SK-N-SH (cell line): ENCODE results near the gene C15orf39. TPM values are rescaled to one million over a fixed set of nuclear protein-coding genes. Genes with fewer than 3 reads are reported as not detected.

Experiments
- CTCF ChIA-PET: fragments of 300-600, 350-600 bp; formaldehyde crosslinking; extraction: SDS; loops from one replicate; lab custom pipeline; 2021; lab: Yijun Ruan, JAX
- POLR2A ChIA-PET: fragments of 350-600 bp; sonication (Branson Sonifier 250); formaldehyde crosslinking; extraction: SDS; loops from one replicate; lab custom pipeline; 2020; ENCODE audit warnings: antibody characterized with exemption, inconsistent platforms; lab: Yijun Ruan, JAX
- DNase-seq: peaks from one replicate; pipeline ENCODE4 v3.0.0; 2012
- H2AFZ ChIP-seq: fragments of 200-600 bp; sonication (generic); 2 replicates; pipeline ENCODE4 v1.8.1; 2016; ENCODE audit warnings: antibody characterized with exemption, mild to moderate bottlenecking, low read depth
- H3F3A ChIP-seq: fragments of 200-600 bp; sonication (generic); replicated peaks from 2 replicates; pipeline ENCODE3; 2016; ENCODE audit warnings: antibody characterized with exemption, mild to moderate bottlenecking; ENCODE audit not compliant: insufficient read depth
- H3K27ac ChIP-seq, 2 experiments: fragments of 200-500 bp in 1 of 2; fragments of 200-600 bp in 1 of 2; sonication (Bioruptor generic) in 1 of 2; sonication (generic), shearing (Covaris generic) in 1 of 2; 2 replicates each; pipeline versions ENCODE4 v1.5.1 to v1.6.1; 2014 to 2016; ENCODE audit warnings: low read depth in 2 of 2, inconsistent platforms in 1 of 2, low read length in 1 of 2, mild to moderate bottlenecking in 1 of 2, mixed read lengths in 1 of 2
- H3K27me3 ChIP-seq: fragments of 200-600 bp; sonication (generic), shearing (Covaris generic); 2 replicates; pipeline ENCODE4 v1.6.1; 2016; ENCODE audit warnings: mixed run types; ENCODE audit not compliant: insufficient read depth
- H3K36me3 ChIP-seq, 2 experiments: fragments of 200-500 bp in 1 of 2; fragments of 200-600 bp in 1 of 2; sonication (Bioruptor generic) in 1 of 2; sonication (generic) in 1 of 2; replicated peaks in 1 of 2; 2 replicates each; pipeline versions ENCODE3 to v1.5.1; 2014 to 2016; ENCODE audit warnings: low read length in 1 of 2, mild to moderate bottlenecking in 1 of 2; ENCODE audit not compliant: insufficient read depth in 2 of 2, control insufficient read depth in 1 of 2
- H3K4me1 ChIP-seq, 2 experiments: fragments of 200-500 bp in 1 of 2; fragments of 200-600 bp in 1 of 2; sonication (Bioruptor generic) in 1 of 2; sonication (generic), shearing (Covaris generic) in 1 of 2; 2 replicates each; pipeline versions ENCODE4 v1.5.1 to v1.6.1; 2014 to 2016; ENCODE audit warnings: low read depth in 1 of 2, low read length in 1 of 2, mixed run types in 1 of 2; ENCODE audit not compliant: insufficient read depth in 2 of 2, control insufficient read depth in 1 of 2
- H3K4me2 ChIP-seq: fragments of 200-600 bp; sonication (generic), shearing (Covaris generic); 2 replicates; pipeline ENCODE4 v1.6.1; 2017; ENCODE audit warnings: mixed run types
- H3K4me3 ChIP-seq, 2 experiments: fragments of 200-500 bp in 1 of 2; fragments of 200-600 bp in 1 of 2; sonication (Bioruptor generic) in 1 of 2; sonication (generic), shearing (Covaris generic) in 1 of 2; 2 replicates each; pipeline versions ENCODE4 v1.5.1 to v1.8.1; 2014 to 2016; ENCODE audit warnings: low read depth in 2 of 2, inconsistent platforms in 1 of 2, low read length in 1 of 2, mild to moderate bottlenecking in 1 of 2, mixed read lengths in 1 of 2, moderate library complexity in 1 of 2
- H3K79me2 ChIP-seq: fragments of 200-600 bp; sonication (generic); 2 replicates; pipeline ENCODE4 v1.8.1; 2017; ENCODE audit warnings: mild to moderate bottlenecking; ENCODE audit not compliant: insufficient read depth
- H3K9ac ChIP-seq: fragments of 200-600 bp; sonication (generic); 2 replicates; pipeline ENCODE4 v1.6.1; 2017; ENCODE audit warnings: mixed run types
- H3K9me2 ChIP-seq: fragments of 200-600 bp; sonication (generic); 2 replicates; pipeline ENCODE4 v1.6.1; 2017; ENCODE audit warnings: mixed run types
- H3K9me3 ChIP-seq: fragments of 200-600 bp; sonication (generic); 2 replicates; pipeline ENCODE4 v1.6.1; 2017; ENCODE audit warnings: mixed run types, mild to moderate bottlenecking, moderate library complexity
- H4K20me1 ChIP-seq: fragments of 200-600 bp; sonication (generic); 2 replicates; pipeline ENCODE4 v1.6.1; 2017; ENCODE audit warnings: mild to moderate bottlenecking, mixed run types; ENCODE audit not compliant: insufficient read depth
- CHD2 ChIP-seq: fragments of 150-350 bp; IDR thresholded peaks from 2 replicates; pipeline ENCODE4 v1.6.1; 2018; ENCODE audit warnings: low read length; ENCODE audit not compliant: partially characterized antibody
- ELF1 ChIP-seq: IDR thresholded peaks from 2 replicates; pipeline ENCODE4 v1.4.0; 2012
- EP300 ChIP-seq, 2 experiments: IDR thresholded peaks; 2 replicates each; pipeline versions ENCODE4 v1.4.0 to v1.6.1; 2012; ENCODE audit warnings: borderline replicate concordance in 1 of 2, low read depth in 1 of 2, low read length in 1 of 2
- EZH2phosphoT487 ChIP-seq: fragments of 200-600 bp; sonication (generic); IDR thresholded peaks from 2 replicates; pipeline ENCODE4 v1.6.1; 2017; ENCODE audit warnings: low read depth, mixed run types, mild to moderate bottlenecking, antibody characterized with exemption, moderate library complexity, borderline replicate concordance
- FOSL2 ChIP-seq: IDR thresholded peaks from 2 replicates; pipeline ENCODE4 v1.4.0; 2012; ENCODE audit warnings: low read depth, mild to moderate bottlenecking, moderate library complexity, borderline replicate concordance
- FOXJ3 ChIP-seq: sonication (generic); formaldehyde crosslinking; IDR thresholded peaks from 2 replicates; pipeline ENCODE4 v1.5.1; 2020; ENCODE audit warnings: mild to moderate bottlenecking, missing genetic modification reagents
- FOXM1 ChIP-seq: IDR thresholded peaks from 2 replicates; pipeline ENCODE4 v1.4.0; 2012; ENCODE audit warnings: low read depth, mild to moderate bottlenecking
- GABPA ChIP-seq: IDR thresholded peaks from 2 replicates; pipeline ENCODE4 v1.4.0; 2012; ENCODE audit warnings: low read depth, mild to moderate bottlenecking
- GATA2 ChIP-seq: sonication (generic); formaldehyde crosslinking; IDR thresholded peaks from 2 replicates; pipeline ENCODE4 v1.5.0; 2020; ENCODE audit warnings: mild to moderate bottlenecking, missing genetic modification reagents
- MAX ChIP-seq: IDR thresholded peaks from 2 replicates; pipeline ENCODE4 v1.4.0; 2012; ENCODE audit warnings: low read depth
- MXI1 ChIP-seq: IDR thresholded peaks from 2 replicates; pipeline ENCODE4 v1.6.1; 2012; ENCODE audit warnings: mild to moderate bottlenecking, low read depth, low read length, improper control_type of control experiment
- NFIC ChIP-seq: IDR thresholded peaks from 2 replicates; pipeline ENCODE4 v1.4.0; 2012; ENCODE audit warnings: borderline replicate concordance
- NRF1 ChIP-seq: IDR thresholded peaks from 2 replicates; pipeline ENCODE4 v1.6.1; 2012; ENCODE audit warnings: low read depth, mild to moderate bottlenecking, low read length
- RAD21 ChIP-seq: IDR thresholded peaks from 2 replicates; pipeline ENCODE4 v1.6.1; 2012; ENCODE audit warnings: mild to moderate bottlenecking, low read length
- REST ChIP-seq: IDR thresholded peaks from 2 replicates; pipeline ENCODE4 v1.6.1; 2012; ENCODE audit warnings: mild to moderate bottlenecking, low read depth, low read length, moderate library complexity
- RFX5 ChIP-seq: IDR thresholded peaks from 2 replicates; pipeline ENCODE4 v1.6.1; 2012; ENCODE audit warnings: mild to moderate bottlenecking, improper control_type of control experiment, low read length
- TAF1 ChIP-seq: IDR thresholded peaks from 2 replicates; pipeline ENCODE4 v1.6.1; 2012; ENCODE audit warnings: low read depth, mild to moderate bottlenecking, low read length, moderate library complexity, borderline replicate concordance
- TCF12 ChIP-seq: IDR thresholded peaks from 2 replicates; pipeline ENCODE4 v1.4.0; 2012
- TEAD4 ChIP-seq: IDR thresholded peaks from 2 replicates; pipeline ENCODE4 v1.4.0; 2012; ENCODE audit warnings: mild to moderate bottlenecking, borderline replicate concordance; ENCODE audit not compliant: insufficient read depth
- ZBTB33 ChIP-seq: IDR thresholded peaks from 2 replicates; pipeline ENCODE4 v1.4.0; 2012; ENCODE audit warnings: low read depth, borderline replicate concordance
- WGBS: methylation state at CpG from one replicate; pipeline ENCODE4 v1.1.6; 2017; ENCODE audit warnings: low lambda C conversion rate; 5-methylcytosine and 5-hydroxymethylcytosine counted together
- polyA plus RNA-seq, 3 experiments: library from polyadenylated mRNA; depleted of rRNA; stranded (reverse); fragments of >200 nt; gene quantifications; 2 replicates each; pipeline ENCODE4 v1.2.3, GENCODE V29; 2012
- TF ChIP-seq, protein P1 (sequence below): IDR thresholded peaks from 2 replicates; pipeline ENCODE4; 2012
- TF ChIP-seq, protein P2 (sequence below): IDR thresholded peaks from 2 replicates; pipeline ENCODE4 v1.4.0; 2012; ENCODE audit warnings: low read depth, borderline replicate concordance
- TF ChIP-seq, protein P3 (sequence below): fragments of 150-350 bp; IDR thresholded peaks from 2 replicates; pipeline ENCODE4 v1.6.1; 2017; ENCODE audit warnings: antibody characterized with exemption, low read length, low read depth, borderline replicate concordance
- TF ChIP-seq, protein P4 (sequence below): fragments of 200-600 bp; sonication (generic); IDR thresholded peaks from 2 replicates; pipeline ENCODE4 v1.6.1; 2017; ENCODE audit warnings: antibody characterized with exemption, mild to moderate bottlenecking, moderate library complexity

The C15orf39 gene
- polyA plus RNA-seq, 1 of the 3 experiments (the other 2 are of a cell fraction): 2.5 TPM

DNA sequence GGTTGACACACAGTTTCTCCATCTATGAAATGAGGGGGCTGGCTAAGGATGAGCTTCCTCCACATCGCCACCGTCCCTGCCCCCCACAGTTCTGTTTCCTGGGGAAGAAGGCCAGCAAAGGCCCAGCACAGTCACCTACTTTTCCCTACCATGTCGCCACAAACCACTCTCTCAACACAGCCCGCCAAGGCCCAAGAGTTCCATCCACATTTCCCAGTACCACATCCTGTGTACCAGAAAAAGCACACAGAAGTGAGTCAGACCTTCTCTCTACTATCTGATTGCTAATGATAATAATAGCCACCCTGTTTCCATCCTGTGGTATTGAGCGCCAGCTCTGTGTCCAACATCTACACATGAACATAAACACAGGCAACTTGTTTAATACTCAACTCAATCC is 30.3 kb upstream of the C15orf39 start:
- Histone ChIP-seq H3K9ac (no peak overlapping the region), H3K4me3 (no peak overlapping the region), H4K20me1 (no peaks in the 10 kb centered on the region), H3K4me1 (peaks cover 4 to 22% of the 10 kb centered on the region in 2 experiments; a peak in 3 of 4 replicates), H3K36me3 (no peaks in the 10 kb centered on the region), H3K27ac (peak overlapping the region in 1 of 2 experiments; percentile 52; a peak in 2 of 4 replicates), H3K9me2 (no peaks in the 10 kb centered on the region), H3K79me2 (no peaks in the 10 kb centered on the region), H3K27me3 (no peaks in the 10 kb centered on the region), H3K9me3 (no peaks in the 10 kb centered on the region), H3K4me2 (peak overlapping the region; percentile 49), H2AFZ (no peak overlapping the region), H3F3A (peaks cover 10% of the 10 kb centered on the region)
- CTCF ChIA-PET: no interaction called here
- no peak for DNase-seq
- POLR2A ChIA-PET: interaction anchor here (0.6 kb wide), 1 partner anchor 148 kb away, joined by 3 read pairs; the partner anchor contains the start of gene PPCDC
- 52% methylated on average over 5 of the region's 5 CpGs for WGBS
- TF ChIP-seq ZBTB33 (no peak), CHD2 (no peak), REST (no peak), FOSL2 (peak; percentile 78; the same call in 1 of the 2 replicates), TCF12 (peak; percentile 74), MXI1 (no peak), NRF1 (no peak), MAX (0 out of 2 replicates have a peak, but pooled peaks have one; percentile 37), FOXM1 (no peak), GABPA (no peak), NFIC (peak; percentile 66), GATA2 (no peak), ELF1 (no peak), TAF1 (no peak), RFX5 (no peak), EZH2phosphoT487 (no peak), FOXJ3 (CRISPR knock-in tag) (no peak), RAD21 (no peak), EP300 (IDR thresholded peaks at IDR 0.05; ENCODE audit: borderline replicate concordance in 1 of 2, low read depth in 1 of 2, low read length in 1 of 2) (no peak), TEAD4 (no peak)
- TF ChIP-seq, protein P1, sequence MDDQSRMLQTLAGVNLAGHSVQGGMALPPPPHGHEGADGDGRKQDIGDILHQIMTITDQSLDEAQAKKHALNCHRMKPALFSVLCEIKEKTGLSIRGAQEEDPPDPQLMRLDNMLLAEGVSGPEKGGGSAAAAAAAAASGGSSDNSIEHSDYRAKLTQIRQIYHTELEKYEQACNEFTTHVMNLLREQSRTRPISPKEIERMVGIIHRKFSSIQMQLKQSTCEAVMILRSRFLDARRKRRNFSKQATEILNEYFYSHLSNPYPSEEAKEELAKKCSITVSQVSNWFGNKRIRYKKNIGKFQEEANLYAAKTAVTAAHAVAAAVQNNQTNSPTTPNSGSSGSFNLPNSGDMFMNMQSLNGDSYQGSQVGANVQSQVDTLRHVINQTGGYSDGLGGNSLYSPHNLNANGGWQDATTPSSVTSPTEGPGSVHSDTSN: no peak
- TF ChIP-seq, protein P2, sequence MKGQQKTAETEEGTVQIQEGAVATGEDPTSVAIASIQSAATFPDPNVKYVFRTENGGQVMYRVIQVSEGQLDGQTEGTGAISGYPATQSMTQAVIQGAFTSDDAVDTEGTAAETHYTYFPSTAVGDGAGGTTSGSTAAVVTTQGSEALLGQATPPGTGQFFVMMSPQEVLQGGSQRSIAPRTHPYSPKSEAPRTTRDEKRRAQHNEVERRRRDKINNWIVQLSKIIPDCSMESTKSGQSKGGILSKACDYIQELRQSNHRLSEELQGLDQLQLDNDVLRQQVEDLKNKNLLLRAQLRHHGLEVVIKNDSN: no peak
- TF ChIP-seq, protein P3, sequence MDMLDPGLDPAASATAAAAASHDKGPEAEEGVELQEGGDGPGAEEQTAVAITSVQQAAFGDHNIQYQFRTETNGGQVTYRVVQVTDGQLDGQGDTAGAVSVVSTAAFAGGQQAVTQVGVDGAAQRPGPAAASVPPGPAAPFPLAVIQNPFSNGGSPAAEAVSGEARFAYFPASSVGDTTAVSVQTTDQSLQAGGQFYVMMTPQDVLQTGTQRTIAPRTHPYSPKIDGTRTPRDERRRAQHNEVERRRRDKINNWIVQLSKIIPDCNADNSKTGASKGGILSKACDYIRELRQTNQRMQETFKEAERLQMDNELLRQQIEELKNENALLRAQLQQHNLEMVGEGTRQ: no peak
- TF ChIP-seq, protein P4, sequence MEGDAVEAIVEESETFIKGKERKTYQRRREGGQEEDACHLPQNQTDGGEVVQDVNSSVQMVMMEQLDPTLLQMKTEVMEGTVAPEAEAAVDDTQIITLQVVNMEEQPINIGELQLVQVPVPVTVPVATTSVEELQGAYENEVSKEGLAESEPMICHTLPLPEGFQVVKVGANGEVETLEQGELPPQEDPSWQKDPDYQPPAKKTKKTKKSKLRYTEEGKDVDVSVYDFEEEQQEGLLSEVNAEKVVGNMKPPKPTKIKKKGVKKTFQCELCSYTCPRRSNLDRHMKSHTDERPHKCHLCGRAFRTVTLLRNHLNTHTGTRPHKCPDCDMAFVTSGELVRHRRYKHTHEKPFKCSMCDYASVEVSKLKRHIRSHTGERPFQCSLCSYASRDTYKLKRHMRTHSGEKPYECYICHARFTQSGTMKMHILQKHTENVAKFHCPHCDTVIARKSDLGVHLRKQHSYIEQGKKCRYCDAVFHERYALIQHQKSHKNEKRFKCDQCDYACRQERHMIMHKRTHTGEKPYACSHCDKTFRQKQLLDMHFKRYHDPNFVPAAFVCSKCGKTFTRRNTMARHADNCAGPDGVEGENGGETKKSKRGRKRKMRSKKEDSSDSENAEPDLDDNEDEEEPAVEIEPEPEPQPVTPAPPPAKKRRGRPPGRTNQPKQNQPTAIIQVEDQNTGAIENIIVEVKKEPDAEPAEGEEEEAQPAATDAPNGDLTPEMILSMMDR: no peak
